ENCODE results near the gene LRRC2.

The LRRC2 gene

DNA sequence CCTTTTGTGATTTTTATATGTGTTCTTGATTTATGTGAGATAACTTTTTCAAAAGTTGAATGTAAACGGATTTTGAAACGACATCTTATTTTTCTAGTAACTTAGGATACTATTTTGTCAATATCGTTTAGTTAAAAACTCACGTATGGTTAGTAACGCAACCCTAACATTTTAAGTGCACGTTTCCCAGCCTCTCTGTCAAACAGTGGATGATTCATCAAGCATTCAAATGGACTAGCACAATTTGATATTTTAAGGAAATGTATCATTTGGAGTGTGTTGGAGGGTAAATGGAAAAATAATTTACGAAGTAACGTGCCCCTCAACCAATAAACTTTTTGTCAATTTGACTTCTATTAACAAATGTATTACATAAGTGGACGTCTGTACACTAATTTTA, 45.0 kb downstream of the LRRC2 start:
- H3K27me3 ChIP-seq: no peaks in the 10 kb centered on the region
- no peaks in the 10 kb centered on the region for H3K36me3 ChIP-seq
- H3K4me3 ChIP-seq: no peak overlapping the region
- no peaks in the 10 kb centered on the region for H3K9me3 ChIP-seq
- no peak overlapping the region for H3K27ac ChIP-seq
- no peak for TF ChIP-seq CTCF (IDR thresholded peaks at IDR 0.05)
- no peaks in the 10 kb centered on the region for H3K4me1 ChIP-seq
- no peak for DNase-seq
- intact Hi-C loops (cut with DNase I; ENCODE audit: low total_unique reads): no loop called here

GRCh38 chr3:46520531-46520930, 45.6 kb downstream of the LRRC2 start:
- no peak for DNase-seq
- TF ChIP-seq CTCF (IDR thresholded peaks at IDR 0.05): no peak
- intact Hi-C loops (cut with DNase I; ENCODE audit: low total_unique reads): no loop called here
- no peaks in the 10 kb centered on the region for H3K36me3 ChIP-seq
- no peak overlapping the region for H3K4me3 ChIP-seq
- H3K4me1 ChIP-seq: no peaks in the 10 kb centered on the region
- no peaks in the 10 kb centered on the region for H3K9me3 ChIP-seq
- H3K27ac ChIP-seq: no peak overlapping the region
- no peaks in the 10 kb centered on the region for H3K27me3 ChIP-seq

- no peak for TF ChIP-seq CTCF (IDR thresholded peaks at IDR 0.05)
- intact Hi-C loops (cut with DNase I; ENCODE audit: low total_unique reads): no loop called here
- H3K36me3 ChIP-seq: no peaks in the 10 kb centered on the region
- H3K9me3 ChIP-seq: no peaks in the 10 kb centered on the region
- H3K27ac ChIP-seq: no peak overlapping the region
- no peak overlapping the region for H3K4me3 ChIP-seq
- no peaks in the 10 kb centered on the region for H3K4me1 ChIP-seq
- no peaks in the 10 kb centered on the region for H3K27me3 ChIP-seq
- no peak for DNase-seq
Observed at GRCh38 chr3:46519952-46520351, 46.1 kb downstream of the LRRC2 start.

GRCh38 chr3:46517784-46518181, 48.3 kb downstream of the LRRC2 start:
- no peak overlapping the region for H3K27ac ChIP-seq
- intact Hi-C loops (cut with DNase I; ENCODE audit: low total_unique reads): no loop called here
- H3K4me1 ChIP-seq: no peaks in the 10 kb centered on the region
- no peaks in the 10 kb centered on the region for H3K9me3 ChIP-seq
- no peak for TF ChIP-seq CTCF (IDR thresholded peaks at IDR 0.05)
- H3K4me3 ChIP-seq: no peak overlapping the region
- no peaks in the 10 kb centered on the region for H3K27me3 ChIP-seq
- no peak for DNase-seq
- no peaks in the 10 kb centered on the region for H3K36me3 ChIP-seq

- no peak overlapping the region for H3K4me3 ChIP-seq
- no peak for DNase-seq
- H3K27me3 ChIP-seq: no peaks in the 10 kb centered on the region
- no peak overlapping the region for H3K27ac ChIP-seq
- no peaks in the 10 kb centered on the region for H3K9me3 ChIP-seq
- H3K36me3 ChIP-seq: no peaks in the 10 kb centered on the region
- H3K4me1 ChIP-seq: no peaks in the 10 kb centered on the region
- TF ChIP-seq CTCF (IDR thresholded peaks at IDR 0.05): no peak
- intact Hi-C loops (cut with DNase I; ENCODE audit: low total_unique reads): no loop called here
Observed at GRCh38 chr3:46517016-46517783, 48.9 kb downstream of the LRRC2 start.

DNA sequence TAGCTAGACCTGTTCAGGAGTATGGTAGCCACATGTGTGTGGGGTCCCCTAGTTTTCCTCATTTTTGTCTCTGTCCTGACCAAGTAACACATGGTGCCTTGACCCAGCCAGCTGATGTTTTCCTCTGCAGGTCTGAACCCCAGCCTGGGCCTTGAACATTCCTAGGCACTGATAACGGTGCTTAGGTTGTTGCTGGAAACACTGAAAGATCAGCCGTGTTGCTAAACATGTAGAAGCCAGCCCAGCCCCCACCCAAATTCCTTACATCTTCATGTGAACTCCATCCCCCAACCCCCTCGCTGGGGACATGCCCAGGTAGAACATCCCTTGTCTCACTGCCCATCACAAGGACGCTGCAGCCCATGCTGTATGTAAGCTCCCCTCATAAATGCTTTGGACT, 49.6 kb downstream of the LRRC2 start:
- Histone ChIP-seq H3K4me1 (no peaks in the 10 kb centered on the region), H3K36me3 (no peaks in the 10 kb centered on the region), H3K27me3 (no peaks in the 10 kb centered on the region), H3K4me3 (no peak overlapping the region), H3K27ac (no peak overlapping the region), H3K9me3 (no peaks in the 10 kb centered on the region)
- intact Hi-C loops (cut with DNase I; ENCODE audit: low total_unique reads): no loop called here
- no peak for DNase-seq
- no peak for TF ChIP-seq CTCF (IDR thresholded peaks at IDR 0.05)

Measured in tibial artery (tissue), 4 donors.